ENCODE data around the gene TSACC. TPM values are rescaled to one million over a fixed set of nuclear protein-coding genes. Genes with fewer than 3 reads are reported as not detected.
A peak's percentile ranks its signal among the peaks of the same experiment; 100 is the strongest.

Gene TSACC
- total RNA-seq, 1 experiment from 2014 or later = 3.6 TPM

DNA sequence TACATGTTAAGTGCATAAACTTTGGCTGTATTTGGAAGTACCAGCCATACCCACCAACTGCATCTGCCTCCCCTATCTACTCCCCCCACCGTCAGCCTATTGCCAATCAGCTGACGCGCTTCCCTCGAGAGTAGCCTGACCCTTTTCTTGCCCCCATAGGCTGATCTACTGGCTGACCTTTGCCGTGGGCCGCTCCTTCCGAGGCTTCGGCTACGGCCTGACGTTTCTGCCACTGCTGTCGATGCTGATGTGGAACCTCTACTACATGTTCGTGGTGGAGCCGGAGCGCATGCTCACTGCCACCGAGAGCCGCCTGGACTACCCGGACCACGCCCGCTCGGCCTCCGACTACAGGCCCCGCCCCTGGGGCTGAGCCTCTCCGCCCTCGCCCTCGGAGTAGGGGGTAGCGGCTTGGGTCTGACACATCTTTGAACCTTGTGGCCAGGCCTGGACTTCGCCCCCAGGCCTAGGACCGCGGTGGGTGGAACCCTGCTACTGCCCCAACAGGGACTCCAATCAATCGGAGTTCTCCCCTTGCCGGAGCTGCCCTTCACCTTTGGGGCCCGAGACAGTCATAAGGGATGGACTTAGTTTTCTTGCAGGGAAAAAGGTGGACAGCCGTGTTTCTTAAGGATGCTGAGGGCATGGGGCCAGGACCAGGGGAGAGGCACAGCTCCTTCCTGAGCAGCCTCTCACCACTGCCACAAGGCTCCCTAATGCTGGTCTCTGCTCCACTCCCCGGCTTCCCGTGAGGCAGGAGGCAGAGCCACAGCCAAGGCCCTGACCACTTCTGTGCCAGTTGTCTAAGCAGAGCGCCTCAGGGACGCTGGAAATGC lies 46.9 kb upstream of the TSACC start:
- peak overlapping the region; percentile 90 for H3K27ac ChIP-seq (ENCODE audit: low read length)
- in situ Hi-C loops (cut with HindIII; ENCODE audit: low pct_unique_long_range_greater_than_20kb, low sequenced_read_pairs) = no loop called here
- BruUV-seq (replicated peaks) = no TSS peak
- POLR2A ChIA-PET = no interaction called here
- DNase-seq (ENCODE audit: low read depth, low spot score) = peak; percentile 48
- intact Hi-C loops (cut with micrococcal nuclease; ENCODE audit: unreplicated experiment) = no loop called here
- peak overlapping the region; percentile 52 to 64 for H3K4me3 ChIP-seq (ENCODE audit: low read depth in 2 of 2, low read length in 2 of 2)
- TF ChIP-seq, protein P1, sequence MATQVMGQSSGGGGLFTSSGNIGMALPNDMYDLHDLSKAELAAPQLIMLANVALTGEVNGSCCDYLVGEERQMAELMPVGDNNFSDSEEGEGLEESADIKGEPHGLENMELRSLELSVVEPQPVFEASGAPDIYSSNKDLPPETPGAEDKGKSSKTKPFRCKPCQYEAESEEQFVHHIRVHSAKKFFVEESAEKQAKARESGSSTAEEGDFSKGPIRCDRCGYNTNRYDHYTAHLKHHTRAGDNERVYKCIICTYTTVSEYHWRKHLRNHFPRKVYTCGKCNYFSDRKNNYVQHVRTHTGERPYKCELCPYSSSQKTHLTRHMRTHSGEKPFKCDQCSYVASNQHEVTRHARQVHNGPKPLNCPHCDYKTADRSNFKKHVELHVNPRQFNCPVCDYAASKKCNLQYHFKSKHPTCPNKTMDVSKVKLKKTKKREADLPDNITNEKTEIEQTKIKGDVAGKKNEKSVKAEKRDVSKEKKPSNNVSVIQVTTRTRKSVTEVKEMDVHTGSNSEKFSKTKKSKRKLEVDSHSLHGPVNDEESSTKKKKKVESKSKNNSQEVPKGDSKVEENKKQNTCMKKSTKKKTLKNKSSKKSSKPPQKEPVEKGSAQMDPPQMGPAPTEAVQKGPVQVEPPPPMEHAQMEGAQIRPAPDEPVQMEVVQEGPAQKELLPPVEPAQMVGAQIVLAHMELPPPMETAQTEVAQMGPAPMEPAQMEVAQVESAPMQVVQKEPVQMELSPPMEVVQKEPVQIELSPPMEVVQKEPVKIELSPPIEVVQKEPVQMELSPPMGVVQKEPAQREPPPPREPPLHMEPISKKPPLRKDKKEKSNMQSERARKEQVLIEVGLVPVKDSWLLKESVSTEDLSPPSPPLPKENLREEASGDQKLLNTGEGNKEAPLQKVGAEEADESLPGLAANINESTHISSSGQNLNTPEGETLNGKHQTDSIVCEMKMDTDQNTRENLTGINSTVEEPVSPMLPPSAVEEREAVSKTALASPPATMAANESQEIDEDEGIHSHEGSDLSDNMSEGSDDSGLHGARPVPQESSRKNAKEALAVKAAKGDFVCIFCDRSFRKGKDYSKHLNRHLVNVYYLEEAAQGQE (IDR thresholded peaks at IDR 0.05; ENCODE audit: insufficient read depth in 1 of 2, low read depth in 2 of 2, low read length in 1 of 2) = no peak
- TF ChIP-seq POLR2AphosphoS5 (IDR thresholded peaks at IDR 0.05; ENCODE audit: low read depth, low read length) = peak; percentile 65
- H3K9me3 ChIP-seq (ENCODE audit: control insufficient read depth, insufficient read depth, low read depth, low read length) = no peaks in the 10 kb centered on the region
- H3K27me3 ChIP-seq (ENCODE audit: control insufficient read depth, insufficient read depth, low read length) = no peaks in the 10 kb centered on the region
- H3K4me1 ChIP-seq (ENCODE audit: control insufficient read depth, insufficient read depth, low read length) = peaks cover 18% of the 10 kb centered on the region
- CTCF ChIA-PET = no interaction called here
- no peaks in the 10 kb centered on the region for H3K36me3 ChIP-seq (ENCODE audit: control insufficient read depth, insufficient read depth, low read length)
- peak; percentile 97 for ATAC-seq

DNA sequence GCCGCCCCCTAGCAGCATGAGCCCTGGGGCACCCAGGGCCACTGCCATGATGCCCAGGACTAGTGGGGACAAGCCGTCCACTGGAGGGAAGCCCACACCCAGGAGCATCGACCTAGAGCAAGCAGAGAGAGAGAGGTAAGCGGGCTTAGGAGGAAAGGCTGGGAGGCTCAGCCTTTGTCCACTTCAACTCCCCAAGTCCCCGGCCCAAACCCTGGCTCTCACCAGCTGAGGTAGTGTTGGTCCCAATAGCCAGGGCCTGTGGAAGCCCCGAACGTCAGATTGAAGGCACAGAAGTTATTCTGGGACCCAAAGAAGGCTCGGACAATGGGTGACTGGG lies 45.3 kb upstream of the TSACC start:
- no peak overlapping the region for H3K4me3 ChIP-seq (ENCODE audit: low read depth in 2 of 2, low read length in 2 of 2)
- in situ Hi-C loops (cut with HindIII; ENCODE audit: low pct_unique_long_range_greater_than_20kb, low sequenced_read_pairs) = no loop called here
- ATAC-seq (no peak), DNase-seq (ENCODE audit: low read depth, low spot score) (no peak)
- H3K4me1 ChIP-seq (ENCODE audit: control insufficient read depth, insufficient read depth, low read length) = peaks cover 18% of the 10 kb centered on the region
- H3K27me3 ChIP-seq (ENCODE audit: control insufficient read depth, insufficient read depth, low read length) = no peaks in the 10 kb centered on the region
- H3K9me3 ChIP-seq (ENCODE audit: control insufficient read depth, insufficient read depth, low read depth, low read length) = no peaks in the 10 kb centered on the region
- H3K36me3 ChIP-seq (ENCODE audit: control insufficient read depth, insufficient read depth, low read length) = no peaks in the 10 kb centered on the region
- no peak overlapping the region for H3K27ac ChIP-seq (ENCODE audit: low read length)
- TF ChIP-seq, protein P2, sequence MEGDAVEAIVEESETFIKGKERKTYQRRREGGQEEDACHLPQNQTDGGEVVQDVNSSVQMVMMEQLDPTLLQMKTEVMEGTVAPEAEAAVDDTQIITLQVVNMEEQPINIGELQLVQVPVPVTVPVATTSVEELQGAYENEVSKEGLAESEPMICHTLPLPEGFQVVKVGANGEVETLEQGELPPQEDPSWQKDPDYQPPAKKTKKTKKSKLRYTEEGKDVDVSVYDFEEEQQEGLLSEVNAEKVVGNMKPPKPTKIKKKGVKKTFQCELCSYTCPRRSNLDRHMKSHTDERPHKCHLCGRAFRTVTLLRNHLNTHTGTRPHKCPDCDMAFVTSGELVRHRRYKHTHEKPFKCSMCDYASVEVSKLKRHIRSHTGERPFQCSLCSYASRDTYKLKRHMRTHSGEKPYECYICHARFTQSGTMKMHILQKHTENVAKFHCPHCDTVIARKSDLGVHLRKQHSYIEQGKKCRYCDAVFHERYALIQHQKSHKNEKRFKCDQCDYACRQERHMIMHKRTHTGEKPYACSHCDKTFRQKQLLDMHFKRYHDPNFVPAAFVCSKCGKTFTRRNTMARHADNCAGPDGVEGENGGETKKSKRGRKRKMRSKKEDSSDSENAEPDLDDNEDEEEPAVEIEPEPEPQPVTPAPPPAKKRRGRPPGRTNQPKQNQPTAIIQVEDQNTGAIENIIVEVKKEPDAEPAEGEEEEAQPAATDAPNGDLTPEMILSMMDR (IDR thresholded peaks at IDR 0.05) = no peak
- TF ChIP-seq POLR2AphosphoS5 (IDR thresholded peaks at IDR 0.05; ENCODE audit: low read depth, low read length) = 0 out of 2 replicates have a peak, but pooled peaks have one; percentile 15
- BruUV-seq (replicated peaks) = no TSS peak
- CTCF ChIA-PET = no interaction called here
- intact Hi-C loops (cut with micrococcal nuclease; ENCODE audit: unreplicated experiment) = no loop called here
- POLR2A ChIA-PET = interaction anchor here (0.6 kb wide), 1 partner anchor 142 kb away, joined by 3 read pairs; no protein-coding TSS in a partner anchor

DNA sequence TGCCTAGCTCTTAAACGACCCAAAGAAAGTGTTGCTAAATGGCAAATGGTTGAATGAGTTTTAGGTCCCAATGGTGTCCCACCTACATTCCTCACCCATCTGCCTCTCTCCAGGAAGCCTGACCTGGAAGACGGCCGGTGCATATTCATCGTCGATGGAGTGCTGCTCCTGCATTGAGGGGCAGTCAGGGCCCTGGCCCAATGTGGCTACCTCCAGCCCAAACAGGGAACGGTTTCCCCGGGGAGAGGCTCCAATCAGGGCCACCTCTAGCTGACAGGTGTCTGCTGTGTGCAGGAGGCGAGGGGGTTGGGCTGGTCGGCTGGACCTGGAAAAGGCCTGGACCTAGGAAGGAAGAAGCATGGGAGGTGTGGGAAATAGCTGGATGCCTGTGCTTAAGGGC lies 44.4 kb upstream of the TSACC start:
- TF ChIP-seq, protein P2 (IDR thresholded peaks at IDR 0.05) = no peak
- TF ChIP-seq TCF7L2 (IDR thresholded peaks at IDR 0.05; ENCODE audit: low read depth, low read length) (no peak), POLR2AphosphoS5 (IDR thresholded peaks at IDR 0.05; ENCODE audit: low read depth, low read length) (no peak), SIN3A (IDR thresholded peaks at IDR 0.05; ENCODE audit: borderline replicate concordance, insufficient read depth, low read depth, low read length) (no peak)
- TF ChIP-seq, protein P1 (IDR thresholded peaks at IDR 0.05; ENCODE audit: insufficient read depth in 1 of 2, low read depth in 2 of 2, low read length in 1 of 2) = no peak
- H3K4me3 ChIP-seq (ENCODE audit: low read depth in 2 of 2, low read length in 2 of 2) = no peak overlapping the region
- no peaks in the 10 kb centered on the region for H3K36me3 ChIP-seq (ENCODE audit: control insufficient read depth, insufficient read depth, low read length)
- no peak overlapping the region for H3K27ac ChIP-seq (ENCODE audit: low read length)
- in situ Hi-C loops (cut with HindIII; ENCODE audit: low pct_unique_long_range_greater_than_20kb, low sequenced_read_pairs) = no loop called here
- H3K9me3 ChIP-seq (ENCODE audit: control insufficient read depth, insufficient read depth, low read depth, low read length) = no peaks in the 10 kb centered on the region
- no TSS peak for BruUV-seq (replicated peaks)
- intact Hi-C loops (cut with micrococcal nuclease; ENCODE audit: unreplicated experiment) = no loop called here
- peaks cover 18% of the 10 kb centered on the region for H3K4me1 ChIP-seq (ENCODE audit: control insufficient read depth, insufficient read depth, low read length)
- no peak for DNase-seq (ENCODE audit: low read depth, low spot score)
- H3K27me3 ChIP-seq (ENCODE audit: control insufficient read depth, insufficient read depth, low read length) = no peaks in the 10 kb centered on the region
- POLR2A ChIA-PET = interaction anchor here (0.6 kb wide), 1 partner anchor 142 kb away, joined by 3 read pairs; no protein-coding TSS in a partner anchor
- ATAC-seq = no peak
- CTCF ChIA-PET = no interaction called here

Data from Panc1 (cell line).